Glutamatergic neuron (in vitro differentiated cells): ENCODE data around the gene SCAP. TPM values are rescaled to one million over a fixed set of nuclear protein-coding genes. Genes with fewer than 3 reads are reported as not detected.

Experiments used
- DNase-seq: peaks from one replicate; pipeline ENCODE4 v3.0.0; 2022
- H3K27ac Mint-ChIP-seq: one replicate; pipeline ENCODE4 v1.8.0; 2020; ENCODE audit warnings: mild to moderate bottlenecking, mixed read lengths, inconsistent platforms; ENCODE audit not compliant: unreplicated experiment
- H3K27me3 Mint-ChIP-seq: one replicate; pipeline ENCODE4 v1.8.0; 2020; ENCODE audit warnings: mild to moderate bottlenecking, moderate library complexity, mixed read lengths, inconsistent platforms; ENCODE audit not compliant: unreplicated experiment
- H3K36me3 Mint-ChIP-seq: one replicate; pipeline ENCODE4 v1.8.0; 2020; ENCODE audit warnings: mild to moderate bottlenecking, mixed read lengths, inconsistent platforms; ENCODE audit not compliant: unreplicated experiment
- H3K4me1 Mint-ChIP-seq: one replicate; pipeline ENCODE4 v1.8.0; 2020; ENCODE audit warnings: mild to moderate bottlenecking, low read depth, mixed read lengths, inconsistent platforms; ENCODE audit not compliant: unreplicated experiment
- H3K4me3 Mint-ChIP-seq: one replicate; pipeline ENCODE4 v1.8.0; 2020; ENCODE audit warnings: mild to moderate bottlenecking, mixed read lengths, inconsistent platforms; ENCODE audit not compliant: unreplicated experiment
- H3K9me3 Mint-ChIP-seq: one replicate; pipeline ENCODE4 v1.8.0; 2020; ENCODE audit warnings: mild to moderate bottlenecking, moderate library complexity, mixed read lengths, inconsistent platforms; ENCODE audit not compliant: unreplicated experiment
- total RNA-seq: library from RNA; stranded (reverse); fragmentation: NEBNext Ultra II Directional; extraction: Animal tissue kit (Norgen Biotek cat#: 25700); gene quantifications from one replicate; pipeline ENCODE4 v1.2.1, GENCODE V29; 2021; ENCODE audit not compliant: unreplicated experiment
- TF ChIP-seq, protein P1 (sequence below): fragments of 200-600 bp; sonication (generic); IDR thresholded peaks from one replicate; pipeline ENCODE4 v1.5.0; 2021; ENCODE audit not compliant: partially characterized antibody, unreplicated experiment

Gene SCAP
- total RNA-seq, 1 donor from 2014 or later, result 82.7 TPM

DNA sequence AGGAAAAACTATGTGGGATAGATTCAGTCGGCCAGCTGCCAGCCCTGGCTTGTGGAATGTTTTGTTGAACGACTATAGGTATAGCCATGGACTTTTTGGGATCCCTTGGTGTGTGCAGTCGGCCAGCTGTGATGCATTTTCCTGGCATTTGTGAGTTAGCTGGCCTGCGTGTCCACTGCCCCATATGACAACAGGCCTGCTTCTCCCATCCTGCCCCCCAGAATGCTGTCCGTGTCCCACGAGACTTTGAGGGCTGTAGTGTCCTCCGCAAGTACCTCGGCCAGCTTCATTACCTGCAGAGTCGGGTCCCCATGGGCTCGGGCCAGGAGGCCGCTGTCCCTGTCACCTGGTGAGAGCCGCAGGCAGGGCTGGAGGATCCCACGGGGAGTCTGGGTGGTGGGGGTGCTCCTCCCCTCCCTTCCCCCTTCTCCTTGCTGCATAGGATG is 71.3 kb downstream of the SCAP start:
- Mint-ChIP-seq H3K4me1 (peaks cover 9% of the 10 kb centered on the region), H3K9me3 (peaks cover 1% of the 10 kb centered on the region), H3K36me3 (no peaks in the 10 kb centered on the region), H3K27ac (no peak overlapping the region), H3K27me3 (peaks cover 2% of the 10 kb centered on the region), H3K4me3 (no peak overlapping the region)
- no peak for DNase-seq
- TF ChIP-seq, protein P1, sequence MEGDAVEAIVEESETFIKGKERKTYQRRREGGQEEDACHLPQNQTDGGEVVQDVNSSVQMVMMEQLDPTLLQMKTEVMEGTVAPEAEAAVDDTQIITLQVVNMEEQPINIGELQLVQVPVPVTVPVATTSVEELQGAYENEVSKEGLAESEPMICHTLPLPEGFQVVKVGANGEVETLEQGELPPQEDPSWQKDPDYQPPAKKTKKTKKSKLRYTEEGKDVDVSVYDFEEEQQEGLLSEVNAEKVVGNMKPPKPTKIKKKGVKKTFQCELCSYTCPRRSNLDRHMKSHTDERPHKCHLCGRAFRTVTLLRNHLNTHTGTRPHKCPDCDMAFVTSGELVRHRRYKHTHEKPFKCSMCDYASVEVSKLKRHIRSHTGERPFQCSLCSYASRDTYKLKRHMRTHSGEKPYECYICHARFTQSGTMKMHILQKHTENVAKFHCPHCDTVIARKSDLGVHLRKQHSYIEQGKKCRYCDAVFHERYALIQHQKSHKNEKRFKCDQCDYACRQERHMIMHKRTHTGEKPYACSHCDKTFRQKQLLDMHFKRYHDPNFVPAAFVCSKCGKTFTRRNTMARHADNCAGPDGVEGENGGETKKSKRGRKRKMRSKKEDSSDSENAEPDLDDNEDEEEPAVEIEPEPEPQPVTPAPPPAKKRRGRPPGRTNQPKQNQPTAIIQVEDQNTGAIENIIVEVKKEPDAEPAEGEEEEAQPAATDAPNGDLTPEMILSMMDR, result no peak

DNA sequence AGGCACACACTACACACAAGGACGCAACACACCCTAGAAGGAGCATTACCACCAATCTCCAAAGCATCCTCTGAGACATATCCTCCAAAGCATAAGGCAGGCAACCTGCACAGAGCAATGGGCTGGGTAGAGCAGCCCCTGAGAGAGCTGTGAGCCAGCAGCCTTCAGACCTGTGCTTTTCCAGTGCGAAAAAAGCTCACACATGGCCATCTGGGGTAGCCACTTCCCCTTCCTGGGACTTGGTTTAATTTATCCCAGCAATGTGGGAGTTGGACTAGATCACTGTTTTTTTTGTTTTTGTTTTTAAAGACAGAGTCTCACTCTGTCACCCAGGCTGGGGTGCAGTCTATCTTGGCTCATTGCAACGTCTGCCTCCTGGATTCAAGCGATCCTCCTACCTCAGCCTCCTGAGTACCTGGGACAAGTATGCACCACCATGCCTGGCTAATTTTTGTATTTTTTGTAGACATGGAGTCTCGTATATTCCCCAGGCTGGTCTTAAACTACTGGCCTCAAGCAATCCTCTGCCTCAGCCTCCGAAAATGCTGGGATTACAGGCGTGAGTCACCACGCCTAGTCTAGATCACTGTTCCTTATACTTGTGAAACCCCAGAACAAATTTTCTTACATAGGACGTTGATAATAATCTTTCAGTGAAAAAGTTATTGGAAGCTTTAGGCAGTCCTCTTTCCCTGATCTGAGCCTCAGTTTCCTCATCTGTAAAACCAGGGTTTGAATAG is 76.0 kb downstream of the SCAP start:
- Mint-ChIP-seq H3K36me3 (no peaks in the 10 kb centered on the region), H3K4me1 (peaks cover 29% of the 10 kb centered on the region), H3K4me3 (no peak overlapping the region), H3K27ac (peak overlapping the region; percentile 77), H3K27me3 (peaks cover 5% of the 10 kb centered on the region), H3K9me3 (peaks cover 4% of the 10 kb centered on the region)
- TF ChIP-seq, protein P1, result no peak
- DNase-seq, result no peak

DNA sequence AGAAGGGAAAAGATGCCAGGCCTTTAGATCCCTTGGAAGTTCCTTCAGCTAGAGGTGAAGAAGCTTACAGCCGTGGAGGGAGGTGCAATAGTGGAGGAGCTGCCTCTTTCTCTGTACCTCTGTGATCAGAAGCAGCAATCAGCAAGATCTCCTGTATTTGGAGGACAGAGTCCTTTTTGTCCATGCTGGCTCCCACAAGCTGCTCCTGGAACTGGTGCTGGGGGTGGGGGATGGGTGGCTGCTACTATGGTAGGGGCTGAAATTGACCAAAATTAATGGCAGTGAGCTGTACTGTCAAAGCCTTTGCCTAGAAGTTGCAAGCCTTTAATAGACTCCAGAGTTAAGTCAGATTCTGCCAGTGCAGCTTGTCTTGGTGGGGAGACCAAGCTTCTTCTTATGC is 76.7 kb downstream of the SCAP start:
- peak overlapping the region; percentile 77 for H3K27ac Mint-ChIP-seq
- no peak for DNase-seq
- no peak overlapping the region for H3K4me3 Mint-ChIP-seq
- H3K4me1 Mint-ChIP-seq, result peaks cover 36% of the 10 kb centered on the region
- TF ChIP-seq, protein P1, result no peak
- peaks cover 12% of the 10 kb centered on the region for H3K27me3 Mint-ChIP-seq
- no peaks in the 10 kb centered on the region for H3K36me3 Mint-ChIP-seq
- peaks cover 7% of the 10 kb centered on the region for H3K9me3 Mint-ChIP-seq

DNA sequence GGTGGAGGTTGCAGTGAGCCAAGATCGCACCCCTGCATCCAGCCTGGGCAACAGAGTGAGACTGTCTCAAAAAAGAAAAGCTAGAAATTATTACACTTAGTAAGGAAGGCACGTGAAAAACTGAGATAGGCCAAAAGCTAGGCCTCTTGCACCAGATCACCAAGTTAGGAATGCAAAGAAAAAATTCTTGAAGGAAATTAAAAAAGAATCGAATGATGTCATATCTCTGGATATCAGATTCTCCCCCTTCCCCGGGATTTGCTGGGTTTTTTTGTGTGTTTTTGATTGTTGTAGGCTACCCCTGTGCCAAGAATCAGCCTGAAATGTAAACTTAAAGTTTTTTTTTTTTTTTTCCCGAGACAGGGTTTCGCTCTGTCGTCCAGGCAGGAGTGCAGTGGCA is 77.5 kb downstream of the SCAP start:
- peaks cover 8% of the 10 kb centered on the region for H3K9me3 Mint-ChIP-seq
- TF ChIP-seq, protein P1, result no peak
- DNase-seq, result no peak
- no peaks in the 10 kb centered on the region for H3K36me3 Mint-ChIP-seq
- no peak overlapping the region for H3K4me3 Mint-ChIP-seq
- no peak overlapping the region for H3K27ac Mint-ChIP-seq
- H3K4me1 Mint-ChIP-seq, result peaks cover 38% of the 10 kb centered on the region
- H3K27me3 Mint-ChIP-seq, result peaks cover 11% of the 10 kb centered on the region

DNA sequence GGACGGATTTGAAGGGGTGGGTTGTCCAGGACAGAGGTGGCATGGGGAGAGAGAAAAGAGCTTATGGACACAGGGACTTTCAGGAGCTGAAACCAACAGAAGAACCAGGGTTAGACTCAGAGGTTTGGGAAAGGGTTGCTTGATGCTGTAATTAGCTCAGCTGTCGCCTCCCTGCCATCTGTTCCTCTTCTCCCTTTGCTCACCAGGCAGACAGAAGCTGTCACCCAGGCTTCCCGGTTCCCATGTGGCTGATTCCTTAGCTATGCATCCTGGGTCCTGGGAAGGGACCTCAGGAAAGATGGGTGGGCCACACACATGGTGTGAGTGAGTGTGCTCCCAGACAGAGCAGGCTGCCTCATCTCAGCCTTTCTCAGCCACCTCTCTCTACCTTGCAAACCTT is 80.9 kb downstream of the SCAP start:
- Mint-ChIP-seq H3K36me3 (no peaks in the 10 kb centered on the region), H3K27me3 (peaks cover 11% of the 10 kb centered on the region), H3K9me3 (peaks cover 8% of the 10 kb centered on the region), H3K4me3 (peak overlapping the region; percentile 80), H3K4me1 (peaks cover 37% of the 10 kb centered on the region), H3K27ac (peak overlapping the region; percentile 100)
- TF ChIP-seq, protein P1, result no peak
- no peak for DNase-seq
